Adrenal gland (tissue), 5 donors: ENCODE data around the gene USB1.

Experiments used
- POLR2A ChIP-seq, 2 donors: fragments of 450-650 bp; IDR thresholded peaks; one replicate each; pipeline ENCODE4 v1.6.1; 2017; ENCODE audit warnings: antibody characterized with exemption in 2 of 2, mild to moderate bottlenecking in 2 of 2, moderate library complexity in 1 of 2
- TF ChIP-seq, protein P1 (sequence below), 6 experiments: fragments of 450-650 bp in 4 of 6; fragments of 200-600 bp in 2 of 6; sonication (generic) in 1 of 6; IDR thresholded peaks; 1 replicate in 5 of 6; 2 replicates in 1 of 6; pipeline versions ENCODE4 v1.5.1 to v1.8.0; 2016 to 2021; ENCODE audit warnings: antibody characterized with exemption in 6 of 6, mild to moderate bottlenecking in 2 of 6, moderate library complexity in 1 of 6
- donor health status: DM: no; HTN: no; CAD: no.

DNA sequence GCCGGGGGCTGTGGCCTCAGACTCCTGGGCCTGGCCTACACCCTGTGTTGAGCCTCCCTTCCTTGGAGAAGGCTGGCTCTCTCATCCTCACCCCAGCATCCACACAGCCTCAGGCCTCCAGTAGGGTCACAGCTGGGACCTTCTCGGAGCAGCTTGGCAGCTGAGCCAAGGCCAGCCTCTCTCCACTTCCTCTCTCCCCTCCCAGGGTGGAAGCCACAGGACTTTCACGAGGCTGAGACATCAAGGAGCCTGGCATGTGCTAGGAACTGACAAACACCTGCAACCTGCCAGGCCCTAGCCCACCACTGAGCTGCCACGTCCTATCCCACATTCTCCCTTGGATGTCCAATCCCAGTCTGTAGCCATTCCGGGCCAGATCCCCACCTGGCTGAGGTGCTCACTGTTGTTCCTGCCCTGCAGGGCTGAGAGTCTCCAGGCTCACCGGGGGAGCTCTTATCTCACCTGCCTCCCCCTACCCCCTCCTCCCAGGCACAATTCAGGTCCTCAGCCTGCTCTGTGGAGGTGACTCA is 27.4 kb downstream of the USB1 start:
- TF ChIP-seq, protein P1, sequence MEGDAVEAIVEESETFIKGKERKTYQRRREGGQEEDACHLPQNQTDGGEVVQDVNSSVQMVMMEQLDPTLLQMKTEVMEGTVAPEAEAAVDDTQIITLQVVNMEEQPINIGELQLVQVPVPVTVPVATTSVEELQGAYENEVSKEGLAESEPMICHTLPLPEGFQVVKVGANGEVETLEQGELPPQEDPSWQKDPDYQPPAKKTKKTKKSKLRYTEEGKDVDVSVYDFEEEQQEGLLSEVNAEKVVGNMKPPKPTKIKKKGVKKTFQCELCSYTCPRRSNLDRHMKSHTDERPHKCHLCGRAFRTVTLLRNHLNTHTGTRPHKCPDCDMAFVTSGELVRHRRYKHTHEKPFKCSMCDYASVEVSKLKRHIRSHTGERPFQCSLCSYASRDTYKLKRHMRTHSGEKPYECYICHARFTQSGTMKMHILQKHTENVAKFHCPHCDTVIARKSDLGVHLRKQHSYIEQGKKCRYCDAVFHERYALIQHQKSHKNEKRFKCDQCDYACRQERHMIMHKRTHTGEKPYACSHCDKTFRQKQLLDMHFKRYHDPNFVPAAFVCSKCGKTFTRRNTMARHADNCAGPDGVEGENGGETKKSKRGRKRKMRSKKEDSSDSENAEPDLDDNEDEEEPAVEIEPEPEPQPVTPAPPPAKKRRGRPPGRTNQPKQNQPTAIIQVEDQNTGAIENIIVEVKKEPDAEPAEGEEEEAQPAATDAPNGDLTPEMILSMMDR (IDR thresholded peaks at IDR 0.05) = no peak
- no peak for TF ChIP-seq POLR2A (IDR thresholded peaks at IDR 0.05)
